ENCODE data around the gene CIAO2A.

CIAO2A gene

DNA sequence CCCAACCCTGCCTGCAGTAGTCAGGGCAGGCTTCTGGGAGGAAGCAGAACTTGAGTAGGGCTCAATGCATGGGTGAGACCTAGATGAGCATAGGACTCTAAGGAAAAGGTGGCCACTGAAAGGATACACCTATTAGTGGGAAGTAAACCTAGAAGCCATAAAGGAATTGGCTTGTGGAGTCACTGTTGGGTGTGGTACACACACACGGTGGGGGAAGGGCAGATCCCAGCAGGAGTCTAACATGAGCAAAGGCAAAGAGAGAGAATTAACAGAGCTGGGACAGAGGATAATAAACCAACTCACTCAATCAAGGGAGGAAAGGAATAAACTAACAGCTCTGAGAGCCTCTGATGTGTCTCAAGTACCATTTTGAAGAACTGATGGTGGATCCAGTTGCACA is 70.4 kb downstream of the CIAO2A start:
- TF ChIP-seq EZH2phosphoT487 (IDR thresholded peaks at IDR 0.05; ENCODE audit: low read length) (no peak), EZH2 (optimal IDR thresholded peaks at IDR 0.05; ENCODE audit: low read depth, low read length) (no peak)
- H3K4me1 ChIP-seq (ENCODE audit: low read length) = no peaks in the 10 kb centered on the region
- H3K9ac ChIP-seq (ENCODE audit: low read length) = no peak overlapping the region
- H3K36me3 ChIP-seq (replicated peaks; ENCODE audit: insufficient read depth, low read length) = no peaks in the 10 kb centered on the region
- H3K4me3 ChIP-seq (ENCODE audit: low read length) = no peak overlapping the region
- DNase-seq = no peak
- no peaks in the 10 kb centered on the region for H3F3A ChIP-seq (ENCODE audit: insufficient read depth, low read length)
- H3K27me3 ChIP-seq (replicated peaks; ENCODE audit: insufficient read depth, low read length) = no peaks in the 10 kb centered on the region
- no peaks in the 10 kb centered on the region for H3K9me3 ChIP-seq (replicated peaks; ENCODE audit: insufficient read depth, low read length)
- H3K9me2 ChIP-seq (replicated peaks; ENCODE audit: insufficient read depth, low read length) = no peaks in the 10 kb centered on the region
- H2AFZ ChIP-seq (ENCODE audit: low read length) = no peak overlapping the region
- H4K20me1 ChIP-seq (ENCODE audit: insufficient read depth, low read length) = no peaks in the 10 kb centered on the region
- H3K79me2 ChIP-seq (ENCODE audit: low read length) = no peaks in the 10 kb centered on the region
- H3K4me2 ChIP-seq (ENCODE audit: low read depth, low read length) = no peak overlapping the region
- no peak overlapping the region for H3K27ac ChIP-seq (ENCODE audit: low read length)

GRCh38 chr15:64022571-64022970 is 71.1 kb downstream of the CIAO2A start:
- Histone ChIP-seq H3K27ac (ENCODE audit: low read length) (no peak overlapping the region), H3K27me3 (replicated peaks; ENCODE audit: insufficient read depth, low read length) (no peaks in the 10 kb centered on the region), H3K4me2 (ENCODE audit: low read depth, low read length) (no peak overlapping the region), H3K4me1 (ENCODE audit: low read length) (no peaks in the 10 kb centered on the region), H3K9me2 (replicated peaks; ENCODE audit: insufficient read depth, low read length) (no peaks in the 10 kb centered on the region), H3K9me3 (replicated peaks; ENCODE audit: insufficient read depth, low read length) (no peaks in the 10 kb centered on the region), H3K9ac (ENCODE audit: low read length) (no peak overlapping the region), H2AFZ (ENCODE audit: low read length) (no peak overlapping the region), H3K79me2 (ENCODE audit: low read length) (no peaks in the 10 kb centered on the region), H3K36me3 (replicated peaks; ENCODE audit: insufficient read depth, low read length) (no peaks in the 10 kb centered on the region), H4K20me1 (ENCODE audit: insufficient read depth, low read length) (no peaks in the 10 kb centered on the region), H3F3A (ENCODE audit: insufficient read depth, low read length) (no peaks in the 10 kb centered on the region), H3K4me3 (ENCODE audit: low read length) (no peak overlapping the region)
- TF ChIP-seq CTCF (IDR thresholded peaks at IDR 0.05; ENCODE audit: low read length) = no peak
- no peak for TF ChIP-seq EZH2 (optimal IDR thresholded peaks at IDR 0.05; ENCODE audit: low read depth, low read length)
- TF ChIP-seq EZH2phosphoT487 (IDR thresholded peaks at IDR 0.05; ENCODE audit: low read length) = no peak
- DNase-seq = no peak

Data from MM.1S (cell line).